NCI-H526 (cell line): ENCODE data around the gene CARS2.
"Not testable (repeated sequence)": the region's sequence is repeated elsewhere in the genome, so short reads cannot be mapped to it uniquely, and the experiment has no call there.

Experiments
- DNase-seq, 2 experiments: peaks; one replicate each; lab custom pipeline; 2025; lab: John Stamatoyannopoulos, UW

Gene CARS2

DNA sequence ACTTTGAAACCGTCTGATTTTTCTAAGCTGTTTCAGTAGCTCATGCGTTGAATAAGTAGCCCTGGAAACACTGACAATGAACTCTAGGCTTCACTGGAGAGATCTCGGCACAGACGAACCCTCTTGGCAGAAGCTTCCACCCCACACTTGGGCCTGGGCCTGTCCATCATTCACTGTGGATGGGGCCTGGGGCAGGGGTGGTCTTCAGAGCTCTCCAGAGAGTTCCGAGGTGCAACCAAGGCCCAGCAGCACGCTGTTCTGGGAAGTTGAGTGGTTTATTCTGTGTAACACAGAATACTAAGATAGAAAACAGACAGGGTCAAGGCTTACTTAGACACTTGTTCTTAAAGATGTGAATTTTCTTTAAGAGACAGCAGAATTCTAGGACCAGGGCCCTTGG lies 68.6 kb downstream of the CARS2 start:
- DNase-seq = no peak

DNA sequence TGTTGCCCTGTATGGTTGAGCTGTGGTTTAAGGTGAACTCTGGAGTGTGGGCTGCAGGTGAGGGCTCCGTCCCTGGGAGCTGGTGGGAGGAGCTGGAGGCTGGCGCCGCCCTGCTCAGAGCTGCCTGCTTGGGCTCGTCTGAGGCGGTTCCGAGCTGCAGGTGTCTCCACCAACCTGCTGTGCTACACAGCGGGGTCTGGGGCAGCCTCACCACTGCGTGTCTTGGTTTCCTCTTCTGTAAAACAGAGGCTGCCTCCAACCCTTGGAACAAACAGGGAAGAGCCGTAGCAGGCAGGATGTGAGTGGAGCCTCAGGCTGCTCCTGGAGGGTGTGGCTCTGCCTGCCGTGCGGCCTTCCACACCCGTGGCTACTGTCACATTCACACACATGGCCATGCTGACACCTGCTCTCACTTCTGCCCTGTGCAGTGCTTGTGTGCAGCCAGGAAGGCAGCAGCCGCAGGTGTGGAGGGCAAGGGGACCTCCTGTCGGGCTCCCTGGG lies 69.2 kb downstream of the CARS2 start:
- no peak for DNase-seq

- DNase-seq = no peak
Observed at GRCh38 chr13:110636053-110636475, 69.9 kb downstream of the CARS2 start.

DNA sequence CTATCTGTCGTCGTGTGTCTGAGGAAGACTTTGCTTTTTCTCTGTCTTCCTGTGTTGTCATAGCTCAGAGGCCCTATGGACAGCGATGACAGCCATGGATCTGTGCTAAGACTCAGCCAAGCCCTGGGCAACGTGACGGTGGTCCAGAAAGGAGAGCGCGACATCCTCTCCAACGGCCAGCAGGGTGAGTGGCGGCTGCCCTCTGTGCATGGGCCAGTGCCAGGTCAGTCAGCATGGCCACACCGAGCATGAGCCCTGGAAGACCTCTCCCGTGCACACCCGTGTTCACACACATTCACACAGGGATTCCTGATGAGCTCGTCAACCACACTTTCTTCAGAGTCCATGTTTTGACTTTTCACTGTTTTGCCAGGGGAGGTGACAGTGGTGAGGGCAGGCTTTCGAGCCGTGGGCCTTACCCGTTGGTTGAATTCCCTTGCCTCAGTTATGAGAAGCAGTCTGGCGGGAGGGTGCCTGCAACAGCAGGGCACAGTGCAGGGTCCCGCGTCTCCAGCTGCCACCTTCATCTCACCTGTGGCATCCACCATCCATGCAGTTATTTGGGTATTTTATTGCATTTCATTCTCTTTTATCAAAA lies 70.4 kb downstream of the CARS2 start:
- no peak for DNase-seq

GRCh38 chr13:110634558-110634957 lies 71.4 kb downstream of the CARS2 start:
- no peak for DNase-seq

- DNase-seq = no peak
Observed at GRCh38 chr13:110633776-110634175, 72.1 kb downstream of the CARS2 start.

GRCh38 chr13:110632255-110632654 lies 73.7 kb downstream of the CARS2 start:
- not testable (repeated sequence) for DNase-seq

- DNase-seq = no peak
Observed at GRCh38 chr13:110630566-110631119, 75.3 kb downstream of the CARS2 start.

DNA sequence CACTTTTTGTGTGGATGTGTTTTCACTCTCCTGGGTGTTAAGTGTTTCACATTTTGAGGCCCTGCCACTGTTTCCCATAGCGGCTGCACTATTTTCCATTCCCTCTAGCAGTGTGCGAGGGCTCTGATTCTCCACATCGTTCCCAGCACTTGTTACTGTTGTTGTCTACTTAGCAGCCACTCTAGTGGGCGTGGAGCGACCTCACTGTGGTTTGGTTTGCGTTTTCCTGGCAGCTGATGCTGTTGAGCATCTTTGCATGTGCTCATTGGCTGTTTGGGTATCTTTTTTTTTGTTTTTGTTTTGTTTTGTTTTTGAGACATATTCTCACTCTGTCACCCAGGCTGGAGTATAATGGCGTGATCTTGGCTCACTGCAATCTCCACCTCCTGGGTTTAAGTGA lies 76.2 kb downstream of the CARS2 start:
- no peak for DNase-seq

DNA sequence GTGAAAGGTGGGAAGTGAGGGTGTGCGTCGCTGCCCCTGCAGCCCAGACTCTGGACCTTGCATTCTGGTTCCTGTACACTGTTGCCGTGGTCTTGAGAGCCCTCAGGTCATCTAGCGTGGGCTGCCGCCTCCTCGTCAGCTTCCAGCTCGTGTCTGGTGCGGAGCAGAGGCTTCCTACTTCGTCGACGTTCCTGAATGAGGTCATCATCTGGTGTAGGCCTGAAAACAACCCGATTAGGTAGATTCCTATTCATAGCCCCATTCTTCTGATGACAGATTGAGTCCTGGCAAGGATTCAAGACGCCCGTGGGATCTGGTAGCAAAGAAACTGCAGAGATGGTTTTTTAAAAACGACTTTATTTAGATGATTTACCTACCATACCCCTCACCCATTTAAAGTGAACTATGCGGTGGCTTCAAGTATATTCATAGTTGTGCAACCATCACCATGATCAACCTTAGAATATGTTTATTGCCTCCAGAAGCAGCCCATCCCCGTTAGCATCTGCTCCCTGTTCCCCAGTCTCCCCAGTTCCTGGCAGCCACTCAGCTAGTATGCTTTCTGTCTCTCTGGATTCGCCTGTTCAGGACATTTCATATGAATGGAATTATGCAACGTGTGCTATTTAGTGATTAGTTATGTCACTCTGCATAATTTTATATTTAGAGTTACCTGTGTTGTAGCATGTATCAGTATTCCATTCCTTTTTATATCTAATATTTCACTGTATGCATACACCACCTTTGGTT lies 76.8 kb downstream of the CARS2 start:
- DNase-seq = no peak

DNA sequence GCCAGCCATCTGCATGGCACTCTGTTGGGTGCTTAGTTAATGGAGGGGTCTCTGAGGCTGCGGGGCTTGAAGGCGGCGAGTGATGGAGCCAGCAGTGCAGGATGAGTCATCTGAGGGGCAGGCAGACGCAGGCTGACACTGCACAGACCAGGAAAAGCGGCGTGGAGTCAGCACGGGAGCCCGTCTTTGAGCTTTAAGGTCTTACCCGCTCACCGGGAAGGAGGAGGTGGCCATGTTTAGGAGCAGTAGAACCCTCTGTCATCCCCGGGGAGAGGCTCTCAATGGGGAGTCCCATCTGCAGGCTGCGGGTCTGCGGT lies 77.5 kb downstream of the CARS2 start:
- DNase-seq = no peak

GRCh38 chr13:110627761-110628476 lies 78.0 kb downstream of the CARS2 start:
- no peak for DNase-seq

DNA sequence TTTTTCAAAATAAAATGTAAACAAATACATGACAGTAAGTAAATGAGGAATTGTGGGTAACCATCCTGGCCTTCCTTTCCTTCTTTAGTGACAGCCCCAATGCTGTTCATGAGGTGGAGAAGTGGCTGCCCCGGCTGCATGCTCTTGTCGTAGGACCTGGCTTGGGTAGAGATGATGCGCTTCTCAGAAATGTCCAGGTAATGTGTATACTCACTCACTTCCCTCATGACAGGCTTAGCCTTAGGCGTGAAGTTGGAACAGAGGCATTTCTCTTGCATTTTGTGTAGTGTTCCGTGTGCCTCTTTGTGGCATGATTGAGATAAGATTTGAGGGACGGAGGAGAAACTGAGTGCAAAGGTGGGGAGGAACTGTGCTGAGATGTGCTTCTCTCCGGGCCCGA lies 78.6 kb downstream of the CARS2 start:
- no peak for DNase-seq

DNA sequence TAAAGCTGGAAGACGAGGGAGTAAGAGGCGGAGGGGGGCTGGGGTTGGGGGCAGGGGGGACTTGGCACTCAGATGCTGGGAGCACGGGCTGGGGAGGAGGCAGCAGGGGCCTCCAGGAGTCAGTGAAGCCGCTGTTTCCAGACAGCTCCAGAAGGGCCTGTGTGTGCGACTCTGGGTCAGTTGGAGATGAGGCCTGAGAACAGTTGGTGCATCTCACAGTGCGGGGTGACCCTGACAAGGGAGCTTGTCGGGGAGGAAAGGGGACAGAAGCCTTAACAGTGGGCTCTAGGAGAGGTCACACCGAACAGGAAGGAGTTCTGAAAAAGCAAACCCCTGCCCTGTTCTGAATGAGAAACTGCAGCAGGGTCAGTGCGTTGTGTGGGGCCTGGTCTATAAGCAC lies 79.4 kb downstream of the CARS2 start:
- no peak for DNase-seq

DNA sequence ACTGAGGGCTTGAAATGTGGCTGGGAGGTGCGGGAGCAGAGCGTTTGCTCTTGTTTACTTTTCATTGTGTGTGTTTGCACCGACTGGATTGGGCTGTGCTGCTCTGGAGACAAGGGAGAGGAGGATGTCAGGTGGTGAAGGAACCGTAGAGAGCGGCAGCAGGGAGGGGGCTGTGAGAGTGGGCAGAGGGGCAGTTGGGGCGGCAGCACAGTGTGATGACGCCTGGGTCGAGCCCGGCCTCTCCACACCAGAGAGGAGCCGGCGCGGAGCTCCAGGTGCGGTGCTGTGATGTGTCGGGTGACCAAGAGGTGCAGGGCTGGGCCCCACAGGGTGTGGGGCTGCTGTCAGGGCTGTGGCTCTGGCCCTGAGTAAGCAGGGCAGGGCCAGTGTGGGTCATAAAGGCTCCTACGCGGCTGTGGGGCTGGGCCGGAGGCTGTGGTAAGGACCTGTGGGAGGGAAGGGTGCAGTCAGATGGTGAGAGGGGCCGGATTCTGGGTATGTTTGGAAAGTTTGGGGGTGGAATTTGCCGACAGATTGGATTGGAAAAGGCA lies 80.1 kb downstream of the CARS2 start:
- no peak for DNase-seq

DNA sequence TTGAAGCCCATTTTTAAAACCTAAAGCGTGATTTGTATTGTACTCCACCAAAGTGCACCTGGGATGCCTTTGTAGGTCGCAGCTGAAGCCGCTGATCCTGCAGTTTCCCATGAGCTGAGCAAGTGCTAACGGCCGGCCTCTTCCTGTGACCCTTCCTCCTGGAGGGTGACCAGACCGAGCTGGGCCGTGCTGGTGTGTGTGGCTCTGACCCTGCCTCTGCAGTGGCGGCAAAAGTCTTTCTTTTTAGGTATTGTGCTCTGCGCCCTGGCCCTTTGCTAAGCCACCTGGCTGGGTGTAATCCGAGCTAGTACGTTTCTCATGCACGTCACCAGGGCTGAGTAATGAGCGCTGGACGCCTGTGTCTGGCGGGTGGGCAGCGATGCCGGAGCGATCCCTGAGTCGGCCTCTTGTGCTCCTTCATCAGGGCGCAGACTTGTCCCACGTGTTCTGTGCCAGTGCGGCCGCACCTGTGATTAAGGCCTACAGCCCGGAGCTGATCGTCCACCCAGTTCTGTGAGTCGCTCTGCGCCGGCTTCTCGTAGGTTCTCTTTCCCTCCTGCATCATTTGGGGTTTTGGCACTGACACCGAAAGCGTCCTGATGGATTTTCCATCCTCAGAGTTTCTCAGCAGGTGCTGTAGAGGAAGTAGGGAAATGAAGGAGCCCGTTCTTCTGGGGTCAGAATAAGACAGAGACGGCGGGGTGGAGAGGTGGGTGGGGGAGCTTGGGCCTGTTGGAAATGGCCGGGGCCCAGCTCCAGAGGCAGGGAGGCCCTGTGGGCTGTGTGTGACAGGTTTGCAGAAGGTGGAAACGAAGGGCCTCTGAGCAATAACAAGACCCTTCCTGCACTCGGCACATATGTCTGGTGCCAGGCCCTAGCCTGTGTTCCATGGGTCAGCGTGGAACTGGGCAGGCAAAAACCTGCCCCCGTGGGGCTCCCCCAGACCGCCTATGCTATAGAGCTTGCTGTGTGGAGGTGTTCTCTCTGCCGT lies 80.9 kb downstream of the CARS2 start:
- no peak for DNase-seq

DNA sequence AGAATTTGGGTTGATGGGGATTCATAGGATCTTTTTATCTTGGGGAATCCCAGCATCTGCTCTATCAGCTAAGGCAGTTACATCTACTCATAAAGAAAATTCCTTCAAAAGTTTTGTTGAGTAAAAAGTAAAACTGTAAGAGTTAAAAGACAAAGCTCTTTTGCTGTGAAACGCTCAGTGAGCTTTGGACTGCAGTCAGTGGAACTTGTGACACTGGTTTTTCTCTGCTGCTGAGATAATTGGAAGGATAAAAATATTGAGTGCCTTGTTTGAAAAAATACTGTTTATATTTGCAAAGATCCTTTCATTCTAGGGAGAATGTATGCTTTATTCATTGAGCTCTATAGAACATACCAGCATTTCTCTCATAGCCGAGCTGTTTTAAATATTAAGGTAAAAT lies 85.3 kb downstream of the CARS2 start:
- DNase-seq = no peak

- DNase-seq = no peak
Observed at GRCh38 chr13:110618780-110619179, 87.1 kb downstream of the CARS2 start.

- DNase-seq = no peak
Observed at GRCh38 chr13:110618167-110618566, 87.7 kb downstream of the CARS2 start.

- DNase-seq = no peak
Observed at GRCh38 chr13:110617321-110618072, 88.4 kb downstream of the CARS2 start.
